ENCODE measurements around the gene NPAT. TPM values are rescaled to one million over a fixed set of nuclear protein-coding genes. Genes with fewer than 3 reads are reported as not detected.

The NPAT gene
- polyA plus RNA-seq, 1 donor from 2014 or later: 10.8 TPM

- TF ChIP-seq REST (IDR thresholded peaks at IDR 0.05; ENCODE audit: borderline replicate concordance): no peak
- no peak for TF ChIP-seq POLR2AphosphoS5 (IDR thresholded peaks at IDR 0.05)
- no peak for TF ChIP-seq RAD21 (conservative IDR thresholded peaks at IDR 0.05)
- no peak for TF ChIP-seq EZH2 (IDR thresholded peaks at IDR 0.05; ENCODE audit: borderline replicate concordance, insufficient read depth, low read length, poor library complexity, severe bottlenecking)
- no peak for TF ChIP-seq CTCF (IDR thresholded peaks at IDR 0.05; ENCODE audit: poor library complexity, severe bottlenecking)
- no peak for TF ChIP-seq MXI1 (conservative IDR thresholded peaks at IDR 0.05; ENCODE audit: poor library complexity, severe bottlenecking)
- TF ChIP-seq EP300 (conservative IDR thresholded peaks at IDR 0.05; ENCODE audit: poor library complexity, severe bottlenecking): no peak
- no peak for TF ChIP-seq SMC3 (conservative IDR thresholded peaks at IDR 0.05; ENCODE audit: poor library complexity)
- TF ChIP-seq TAF1 (IDR thresholded peaks at IDR 0.05; ENCODE audit: low read depth): no peak
- Histone ChIP-seq H3K36me3 (ENCODE audit: insufficient read depth, low read length) (no peaks in the 10 kb centered on the region), H3K9ac (ENCODE audit: low read length) (no peak overlapping the region), H3K79me2 (replicated peaks; ENCODE audit: insufficient read depth, low read length) (no peaks in the 10 kb centered on the region), H3K27me3 (ENCODE audit: insufficient read depth, low read depth, low read length) (no peaks in the 10 kb centered on the region), H3K9me2 (ENCODE audit: insufficient read depth, low read length) (no peaks in the 10 kb centered on the region), H4K20me1 (ENCODE audit: insufficient read depth) (no peaks in the 10 kb centered on the region), H3K27ac (ENCODE audit: low read length) (no peak overlapping the region), H3K9me3 (ENCODE audit: low read length) (no peaks in the 10 kb centered on the region), H3K4me3 (ENCODE audit: low read length) (no peak overlapping the region), H3K4me2 (ENCODE audit: low read length) (no peak overlapping the region), H3F3A (ENCODE audit: insufficient read depth, low read length, poor library complexity, severe bottlenecking) (no peaks in the 10 kb centered on the region), H2AFZ (ENCODE audit: low read depth, low read length) (no peak overlapping the region)
Measured at GRCh38 chr11:108253176-108253575, 30.7 kb upstream of the NPAT start.

- no peaks in the 10 kb centered on the region for H3K36me3 ChIP-seq (ENCODE audit: insufficient read depth, low read length)
- no peak overlapping the region for H3K9ac ChIP-seq (ENCODE audit: low read length)
- H4K20me1 ChIP-seq (ENCODE audit: insufficient read depth): no peaks in the 10 kb centered on the region
- H3F3A ChIP-seq (ENCODE audit: insufficient read depth, low read length, poor library complexity, severe bottlenecking): no peaks in the 10 kb centered on the region
- no peaks in the 10 kb centered on the region for H3K9me3 ChIP-seq (ENCODE audit: low read length)
- H3K9me2 ChIP-seq (ENCODE audit: insufficient read depth, low read length): no peaks in the 10 kb centered on the region
- no peak overlapping the region for H2AFZ ChIP-seq (ENCODE audit: low read depth, low read length)
- no peaks in the 10 kb centered on the region for H3K79me2 ChIP-seq (replicated peaks; ENCODE audit: insufficient read depth, low read length)
- no peaks in the 10 kb centered on the region for H3K27me3 ChIP-seq (ENCODE audit: insufficient read depth, low read depth, low read length)
- H3K27ac ChIP-seq (ENCODE audit: low read length): no peak overlapping the region
- H3K4me2 ChIP-seq (ENCODE audit: low read length): no peak overlapping the region
- no peak overlapping the region for H3K4me3 ChIP-seq (ENCODE audit: low read length)
- TF ChIP-seq EZH2 (IDR thresholded peaks at IDR 0.05; ENCODE audit: borderline replicate concordance, insufficient read depth, low read length, poor library complexity, severe bottlenecking) (no peak), TAF1 (IDR thresholded peaks at IDR 0.05; ENCODE audit: low read depth) (no peak), EP300 (conservative IDR thresholded peaks at IDR 0.05; ENCODE audit: poor library complexity, severe bottlenecking) (no peak), RAD21 (conservative IDR thresholded peaks at IDR 0.05) (no peak), SMC3 (conservative IDR thresholded peaks at IDR 0.05; ENCODE audit: poor library complexity) (no peak), CTCF (IDR thresholded peaks at IDR 0.05; ENCODE audit: poor library complexity, severe bottlenecking) (no peak), POLR2AphosphoS5 (IDR thresholded peaks at IDR 0.05) (no peak), MXI1 (conservative IDR thresholded peaks at IDR 0.05; ENCODE audit: poor library complexity, severe bottlenecking) (no peak), REST (IDR thresholded peaks at IDR 0.05; ENCODE audit: borderline replicate concordance) (no peak)
Measured at GRCh38 chr11:108246885-108247284, 24.4 kb upstream of the NPAT start.
